Measurements from ENCODE around the gene MINDY3.

The MINDY3 gene

DNA sequence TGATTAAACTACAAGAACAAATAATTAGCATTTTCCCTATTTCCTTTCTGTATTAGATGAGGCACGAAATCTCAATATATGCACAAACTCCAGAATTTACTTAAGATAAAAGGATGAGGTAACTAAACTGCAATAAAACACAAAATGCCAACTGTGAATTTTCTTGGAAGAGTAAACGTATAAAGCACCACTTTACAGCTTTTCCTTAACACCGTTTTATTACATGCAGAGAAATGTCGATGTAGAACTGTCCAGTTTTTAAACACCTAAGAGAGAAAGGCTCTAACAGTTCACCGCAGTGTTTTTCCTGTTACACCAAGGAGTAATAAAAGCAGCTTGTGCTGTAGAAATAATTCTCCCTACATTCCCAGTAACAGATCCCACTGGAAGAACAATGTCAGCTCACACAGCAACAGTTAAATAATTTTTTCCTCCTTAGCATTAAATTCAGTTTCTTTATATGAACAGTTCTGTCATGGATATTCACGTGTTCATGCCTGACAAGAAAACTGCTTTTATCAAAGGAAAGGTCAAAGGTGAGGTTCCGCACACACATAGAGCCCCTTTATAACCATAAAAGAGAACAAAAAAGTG, 52.0 kb downstream of the MINDY3 start:
- no peak overlapping the region for H3K4me3 ChIP-seq (ENCODE audit: insufficient read length, low read depth)
- H3K4me1 ChIP-seq (ENCODE audit: insufficient read depth, insufficient read length), result no peaks in the 10 kb centered on the region
- no peak for DNase-seq (ENCODE audit: low read depth, low spot score)
- H3K27me3 ChIP-seq (ENCODE audit: insufficient read depth, insufficient read length), result no peaks in the 10 kb centered on the region
- no peaks in the 10 kb centered on the region for H3K9me3 ChIP-seq (ENCODE audit: insufficient read depth, low read length)
- TF ChIP-seq SUZ12 (IDR thresholded peaks at IDR 0.05; ENCODE audit: extremely low read depth, insufficient read depth, insufficient read length) (no peak), ZNF274 (IDR thresholded peaks at IDR 0.05; ENCODE audit: low read depth, low read length) (no peak), YY1 (IDR thresholded peaks at IDR 0.05; ENCODE audit: insufficient read depth, insufficient read length) (no peak)
- no peak overlapping the region for H3K9ac ChIP-seq (ENCODE audit: insufficient read length, low read depth)
- peaks cover 6% of the 10 kb centered on the region for H3K36me3 ChIP-seq (ENCODE audit: insufficient read depth, insufficient read length, low read length)

DNA sequence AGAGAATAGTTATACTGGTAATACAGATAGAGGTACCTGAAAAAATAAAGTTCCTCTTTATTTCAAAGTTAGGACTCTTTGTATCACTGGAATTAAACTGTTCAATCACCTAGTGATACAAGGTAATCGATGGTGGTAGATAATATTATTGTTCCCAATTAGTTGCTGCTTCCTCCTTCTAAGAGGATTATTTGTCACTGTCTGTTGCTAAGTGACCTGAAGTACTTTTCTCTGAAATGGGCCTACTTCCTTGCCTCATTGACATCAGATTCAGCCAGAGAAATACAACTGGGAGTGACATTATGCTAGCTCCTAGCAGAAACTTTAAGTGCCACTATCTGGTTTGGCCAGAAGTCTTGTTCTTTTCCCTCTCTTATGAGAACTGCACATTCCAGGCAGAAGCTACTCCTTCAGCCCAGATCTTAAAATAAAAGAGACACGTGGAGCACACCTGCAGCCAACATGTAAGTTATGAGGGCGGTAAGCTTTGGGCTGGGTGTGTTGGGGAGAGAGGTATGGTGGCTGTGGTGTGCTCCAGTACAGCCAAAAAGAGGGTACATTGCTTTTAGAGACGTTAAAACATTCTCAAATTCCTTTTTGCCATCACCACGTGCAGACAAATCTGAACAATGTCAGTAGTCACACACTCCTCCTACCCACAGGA, 54.8 kb downstream of the MINDY3 start:
- Histone ChIP-seq H3K27me3 (ENCODE audit: insufficient read depth, insufficient read length) (no peaks in the 10 kb centered on the region), H3K9ac (ENCODE audit: insufficient read length, low read depth) (no peak overlapping the region), H3K4me1 (ENCODE audit: insufficient read depth, insufficient read length) (no peaks in the 10 kb centered on the region), H3K36me3 (ENCODE audit: insufficient read depth, insufficient read length, low read length) (peaks cover 7% of the 10 kb centered on the region), H3K9me3 (ENCODE audit: insufficient read depth, low read length) (no peaks in the 10 kb centered on the region), H3K4me3 (ENCODE audit: insufficient read length, low read depth) (no peak overlapping the region)
- no peak for DNase-seq (ENCODE audit: low read depth, low spot score)
- no peak for TF ChIP-seq SUZ12 (IDR thresholded peaks at IDR 0.05; ENCODE audit: extremely low read depth, insufficient read depth, insufficient read length)
- TF ChIP-seq YY1 (IDR thresholded peaks at IDR 0.05; ENCODE audit: insufficient read depth, insufficient read length), result no peak
- TF ChIP-seq ZNF274 (IDR thresholded peaks at IDR 0.05; ENCODE audit: low read depth, low read length), result no peak

DNA sequence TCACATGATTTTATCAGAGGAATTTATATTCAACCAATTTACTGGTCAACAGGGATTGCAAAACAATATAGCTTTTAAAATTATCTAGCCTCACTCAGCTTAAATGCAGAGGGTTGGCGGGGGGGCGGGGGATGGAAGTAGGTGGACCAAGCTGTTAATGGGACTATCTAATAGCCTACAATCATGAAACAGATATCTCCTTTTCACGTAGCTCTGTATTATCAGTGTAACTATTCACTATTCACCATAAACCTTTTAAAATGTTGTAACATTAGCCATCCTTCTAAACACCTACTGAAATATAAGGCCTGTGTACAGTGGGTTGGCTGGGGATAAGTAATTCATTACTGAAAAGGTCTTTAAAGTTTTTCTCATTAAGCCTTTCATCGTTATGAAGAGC, 56.2 kb downstream of the MINDY3 start:
- TF ChIP-seq SUZ12 (IDR thresholded peaks at IDR 0.05; ENCODE audit: extremely low read depth, insufficient read depth, insufficient read length) (no peak), YY1 (IDR thresholded peaks at IDR 0.05; ENCODE audit: insufficient read depth, insufficient read length) (no peak), ZNF274 (IDR thresholded peaks at IDR 0.05; ENCODE audit: low read depth, low read length) (no peak)
- Histone ChIP-seq H3K4me3 (ENCODE audit: insufficient read length, low read depth) (no peak overlapping the region), H3K27me3 (ENCODE audit: insufficient read depth, insufficient read length) (no peaks in the 10 kb centered on the region), H3K4me1 (ENCODE audit: insufficient read depth, insufficient read length) (no peaks in the 10 kb centered on the region), H3K36me3 (ENCODE audit: insufficient read depth, insufficient read length, low read length) (peaks cover 9% of the 10 kb centered on the region), H3K9me3 (ENCODE audit: insufficient read depth, low read length) (no peaks in the 10 kb centered on the region), H3K9ac (ENCODE audit: insufficient read length, low read depth) (no peak overlapping the region)
- DNase-seq (ENCODE audit: low read depth, low spot score), result no peak

GRCh38 chr10:15802375-15802949, 57.8 kb downstream of the MINDY3 start:
- no peaks in the 10 kb centered on the region for H3K9me3 ChIP-seq (ENCODE audit: insufficient read depth, low read length)
- H3K27me3 ChIP-seq (ENCODE audit: insufficient read depth, insufficient read length), result no peaks in the 10 kb centered on the region
- H3K4me1 ChIP-seq (ENCODE audit: insufficient read depth, insufficient read length), result no peaks in the 10 kb centered on the region
- H3K36me3 ChIP-seq (ENCODE audit: insufficient read depth, insufficient read length, low read length), result peaks cover 9% of the 10 kb centered on the region
- H3K9ac ChIP-seq (ENCODE audit: insufficient read length, low read depth), result no peak overlapping the region
- TF ChIP-seq ZNF274 (IDR thresholded peaks at IDR 0.05; ENCODE audit: low read depth, low read length) (no peak), SUZ12 (IDR thresholded peaks at IDR 0.05; ENCODE audit: extremely low read depth, insufficient read depth, insufficient read length) (no peak), YY1 (IDR thresholded peaks at IDR 0.05; ENCODE audit: insufficient read depth, insufficient read length) (no peak)
- DNase-seq (ENCODE audit: low read depth, low spot score), result no peak
- H3K4me3 ChIP-seq (ENCODE audit: insufficient read length, low read depth), result no peak overlapping the region

- no peak overlapping the region for H3K9ac ChIP-seq (ENCODE audit: insufficient read length, low read depth)
- no peak overlapping the region for H3K4me3 ChIP-seq (ENCODE audit: insufficient read length, low read depth)
- TF ChIP-seq YY1 (IDR thresholded peaks at IDR 0.05; ENCODE audit: insufficient read depth, insufficient read length) (no peak), SUZ12 (IDR thresholded peaks at IDR 0.05; ENCODE audit: extremely low read depth, insufficient read depth, insufficient read length) (no peak), ZNF274 (IDR thresholded peaks at IDR 0.05; ENCODE audit: low read depth, low read length) (no peak)
- H3K36me3 ChIP-seq (ENCODE audit: insufficient read depth, insufficient read length, low read length), result peaks cover 5% of the 10 kb centered on the region
- H3K27me3 ChIP-seq (ENCODE audit: insufficient read depth, insufficient read length), result no peaks in the 10 kb centered on the region
- H3K9me3 ChIP-seq (ENCODE audit: insufficient read depth, low read length), result no peaks in the 10 kb centered on the region
- H3K4me1 ChIP-seq (ENCODE audit: insufficient read depth, insufficient read length), result no peaks in the 10 kb centered on the region
- no peak for DNase-seq (ENCODE audit: low read depth, low spot score)
Observed at GRCh38 chr10:15801641-15802040, 58.7 kb downstream of the MINDY3 start.

- no peaks in the 10 kb centered on the region for H3K27me3 ChIP-seq (ENCODE audit: insufficient read depth, insufficient read length)
- TF ChIP-seq SUZ12 (IDR thresholded peaks at IDR 0.05; ENCODE audit: extremely low read depth, insufficient read depth, insufficient read length) (no peak), ZNF274 (IDR thresholded peaks at IDR 0.05; ENCODE audit: low read depth, low read length) (no peak), YY1 (IDR thresholded peaks at IDR 0.05; ENCODE audit: insufficient read depth, insufficient read length) (no peak)
- H3K9me3 ChIP-seq (ENCODE audit: insufficient read depth, low read length), result no peaks in the 10 kb centered on the region
- no peaks in the 10 kb centered on the region for H3K4me1 ChIP-seq (ENCODE audit: insufficient read depth, insufficient read length)
- DNase-seq (ENCODE audit: low read depth, low spot score), result no peak
- no peak overlapping the region for H3K9ac ChIP-seq (ENCODE audit: insufficient read length, low read depth)
- peaks cover 5% of the 10 kb centered on the region for H3K36me3 ChIP-seq (ENCODE audit: insufficient read depth, insufficient read length, low read length)
- H3K4me3 ChIP-seq (ENCODE audit: insufficient read length, low read depth), result no peak overlapping the region
Observed at GRCh38 chr10:15801147-15801546, 59.2 kb downstream of the MINDY3 start.

DNA sequence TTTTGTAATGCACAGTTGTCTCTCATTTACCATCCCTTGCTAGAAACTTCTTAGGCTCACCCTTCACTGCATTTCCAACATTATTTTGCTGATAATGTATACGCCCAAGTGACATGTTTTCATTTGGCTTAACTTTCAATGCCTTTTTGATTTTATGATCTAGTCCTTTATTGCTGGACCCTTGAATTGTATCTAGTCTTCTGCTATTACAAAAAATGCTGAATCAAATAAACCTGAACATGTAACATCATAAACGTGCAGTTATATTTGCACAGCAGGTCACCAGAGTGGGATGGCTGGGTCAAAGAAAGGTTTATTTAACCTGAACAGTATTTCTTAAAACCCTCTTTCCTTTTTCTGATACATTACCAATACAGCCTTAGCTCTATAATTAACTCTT, 63.0 kb downstream of the MINDY3 start:
- TF ChIP-seq SUZ12 (IDR thresholded peaks at IDR 0.05; ENCODE audit: extremely low read depth, insufficient read depth, insufficient read length) (no peak), ZNF274 (IDR thresholded peaks at IDR 0.05; ENCODE audit: low read depth, low read length) (no peak), YY1 (IDR thresholded peaks at IDR 0.05; ENCODE audit: insufficient read depth, insufficient read length) (no peak)

More for the DNA sequence above, 63.0 kb downstream of the MINDY3 start:
- Histone ChIP-seq H3K4me1 (ENCODE audit: insufficient read depth, insufficient read length) (no peaks in the 10 kb centered on the region), H3K9me3 (ENCODE audit: insufficient read depth, low read length) (no peaks in the 10 kb centered on the region), H3K36me3 (ENCODE audit: insufficient read depth, insufficient read length, low read length) (peaks cover 5% of the 10 kb centered on the region), H3K9ac (ENCODE audit: insufficient read length, low read depth) (no peak overlapping the region), H3K4me3 (ENCODE audit: insufficient read length, low read depth) (no peak overlapping the region), H3K27me3 (ENCODE audit: insufficient read depth, insufficient read length) (no peaks in the 10 kb centered on the region)
- DNase-seq (ENCODE audit: low read depth, low spot score), result no peak
